WI38 (cell line): ENCODE measurements around the gene CHGA.

Source experiments
- H3K4me3 ChIP-seq: 2 replicates; pipeline ENCODE4 v1.5.1; 2011; ENCODE audit warnings: low read depth, mild to moderate bottlenecking, control low read depth, low read length
- TF ChIP-seq, protein P1 (sequence below): IDR thresholded peaks from 2 replicates; pipeline ENCODE4 v1.5.1; 2012; ENCODE audit warnings: low read depth, mild to moderate bottlenecking, control low read depth, low read length

CHGA gene

DNA sequence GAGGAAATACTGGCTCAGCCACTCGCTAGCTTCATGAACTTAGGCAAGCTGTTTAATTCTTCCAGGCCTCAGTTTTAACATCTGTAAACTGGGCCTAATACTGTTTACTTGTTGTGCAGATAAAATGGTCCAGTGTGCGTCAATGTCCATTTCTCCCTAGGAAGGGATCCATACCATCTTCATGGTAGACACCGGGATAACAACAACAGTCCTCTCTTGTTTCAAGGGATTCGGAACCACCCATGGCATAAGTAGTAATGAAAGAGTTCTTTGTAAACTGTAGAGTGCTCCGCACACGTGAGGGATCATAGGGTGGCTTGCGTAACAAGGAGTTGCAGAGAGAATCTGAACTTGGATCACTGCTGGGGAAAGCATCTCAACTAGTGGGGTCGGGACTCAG lies 17.3 kb upstream of the CHGA start:
- H3K4me3 ChIP-seq: no peak overlapping the region

DNA sequence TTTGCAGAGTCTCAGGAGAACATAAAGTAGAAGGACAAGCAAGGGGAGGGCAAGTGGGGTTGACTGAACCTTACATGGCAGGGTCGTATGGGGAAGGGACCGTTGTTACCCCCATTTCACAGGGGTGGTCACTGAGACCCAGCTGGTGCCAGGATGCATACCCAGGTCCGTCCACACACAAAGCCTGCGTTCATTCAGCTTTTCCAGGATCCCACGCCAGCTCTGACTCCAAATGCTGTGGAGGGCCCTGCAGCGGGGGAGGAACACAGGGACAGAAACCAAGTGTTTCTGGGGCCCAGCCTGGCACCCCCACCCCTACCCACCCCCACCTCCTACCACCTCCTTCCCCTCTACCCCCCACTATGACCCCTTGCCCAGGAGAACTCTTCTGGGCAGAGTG lies 16.5 kb upstream of the CHGA start:
- H3K4me3 ChIP-seq: no peak overlapping the region
- TF ChIP-seq, protein P1, sequence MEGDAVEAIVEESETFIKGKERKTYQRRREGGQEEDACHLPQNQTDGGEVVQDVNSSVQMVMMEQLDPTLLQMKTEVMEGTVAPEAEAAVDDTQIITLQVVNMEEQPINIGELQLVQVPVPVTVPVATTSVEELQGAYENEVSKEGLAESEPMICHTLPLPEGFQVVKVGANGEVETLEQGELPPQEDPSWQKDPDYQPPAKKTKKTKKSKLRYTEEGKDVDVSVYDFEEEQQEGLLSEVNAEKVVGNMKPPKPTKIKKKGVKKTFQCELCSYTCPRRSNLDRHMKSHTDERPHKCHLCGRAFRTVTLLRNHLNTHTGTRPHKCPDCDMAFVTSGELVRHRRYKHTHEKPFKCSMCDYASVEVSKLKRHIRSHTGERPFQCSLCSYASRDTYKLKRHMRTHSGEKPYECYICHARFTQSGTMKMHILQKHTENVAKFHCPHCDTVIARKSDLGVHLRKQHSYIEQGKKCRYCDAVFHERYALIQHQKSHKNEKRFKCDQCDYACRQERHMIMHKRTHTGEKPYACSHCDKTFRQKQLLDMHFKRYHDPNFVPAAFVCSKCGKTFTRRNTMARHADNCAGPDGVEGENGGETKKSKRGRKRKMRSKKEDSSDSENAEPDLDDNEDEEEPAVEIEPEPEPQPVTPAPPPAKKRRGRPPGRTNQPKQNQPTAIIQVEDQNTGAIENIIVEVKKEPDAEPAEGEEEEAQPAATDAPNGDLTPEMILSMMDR: no peak

More for the DNA sequence above, 17.3 kb upstream of the CHGA start:
- TF ChIP-seq, protein P1: no peak

DNA sequence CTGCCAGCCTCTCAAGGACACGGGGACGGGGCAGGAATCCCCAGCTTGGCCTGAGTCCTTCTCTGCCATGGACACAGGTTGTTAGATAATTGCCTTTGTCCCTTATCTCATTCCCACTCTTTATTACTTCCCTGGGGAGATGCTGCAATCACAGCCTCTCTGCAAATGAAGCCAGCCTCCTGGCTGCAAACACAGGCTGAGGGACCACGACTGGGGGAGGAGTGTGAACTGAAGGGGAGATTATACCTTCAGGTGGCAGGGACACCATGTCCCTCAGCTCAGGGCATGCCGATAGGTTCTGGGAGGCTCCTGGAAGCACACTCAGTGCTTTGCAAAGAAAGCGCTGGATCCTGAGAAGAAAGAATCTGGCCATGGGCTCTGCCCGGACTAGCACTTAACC lies 16.1 kb upstream of the CHGA start:
- TF ChIP-seq, protein P1: no peak

DNA sequence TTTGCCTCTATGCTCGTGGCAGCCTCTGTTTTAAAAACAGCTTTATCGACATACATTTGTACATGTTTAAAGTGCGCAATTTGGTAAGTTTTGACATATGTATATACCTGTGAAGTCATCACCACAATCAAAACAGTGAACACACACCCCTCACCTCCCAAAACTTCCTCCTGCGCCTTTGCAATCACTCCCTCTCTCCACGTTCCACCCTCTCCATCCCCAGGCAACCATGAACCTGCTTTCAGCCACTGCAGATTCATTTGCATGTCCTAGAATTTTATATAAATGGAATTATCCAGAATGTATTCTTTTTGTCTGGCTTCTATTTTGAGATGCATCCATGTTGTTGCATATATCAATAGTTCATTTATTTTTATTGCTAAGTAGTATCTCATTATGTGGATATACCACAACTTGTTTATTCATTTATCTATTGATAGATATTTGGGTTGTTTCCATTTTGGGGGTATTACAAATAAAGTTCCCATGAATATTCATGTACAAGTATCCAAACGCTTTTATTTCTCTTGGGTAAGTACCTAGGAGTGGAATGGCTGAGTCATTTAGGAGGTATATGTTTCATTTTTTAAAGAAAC lies 15.5 kb upstream of the CHGA start:
- TF ChIP-seq, protein P1: no peak

More for the DNA sequence above, 16.1 kb upstream of the CHGA start:
- no peak overlapping the region for H3K4me3 ChIP-seq

DNA sequence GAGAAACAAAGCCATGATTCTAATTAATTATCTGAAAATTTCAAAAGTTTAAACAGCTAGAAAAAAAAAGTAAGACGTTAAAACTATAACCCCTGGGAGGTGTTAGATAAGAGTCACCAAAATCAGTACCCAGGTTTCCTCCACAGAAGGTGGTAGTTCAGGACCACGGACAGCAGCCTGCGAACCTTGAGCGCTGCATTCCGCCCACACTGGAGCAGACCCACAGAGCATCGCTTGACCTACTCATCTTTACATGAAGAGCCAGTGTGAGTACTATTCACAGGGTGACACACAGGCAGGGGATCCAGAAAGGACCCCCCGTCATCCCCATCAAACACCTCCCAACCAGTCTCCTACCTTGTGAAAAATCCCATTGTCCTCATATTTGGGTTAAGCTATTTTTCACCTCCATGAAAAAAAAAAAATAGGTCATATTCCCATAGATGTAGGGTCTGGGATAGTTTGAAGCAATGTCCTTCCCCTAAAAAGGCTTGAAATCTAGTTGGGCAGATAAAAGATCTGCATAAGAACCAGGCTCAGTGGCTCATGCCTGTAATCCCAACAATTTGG lies 8.8 kb upstream of the CHGA start:
- TF ChIP-seq, protein P1: no peak

More for the DNA sequence above, 15.5 kb upstream of the CHGA start:
- H3K4me3 ChIP-seq: no peak overlapping the region

DNA sequence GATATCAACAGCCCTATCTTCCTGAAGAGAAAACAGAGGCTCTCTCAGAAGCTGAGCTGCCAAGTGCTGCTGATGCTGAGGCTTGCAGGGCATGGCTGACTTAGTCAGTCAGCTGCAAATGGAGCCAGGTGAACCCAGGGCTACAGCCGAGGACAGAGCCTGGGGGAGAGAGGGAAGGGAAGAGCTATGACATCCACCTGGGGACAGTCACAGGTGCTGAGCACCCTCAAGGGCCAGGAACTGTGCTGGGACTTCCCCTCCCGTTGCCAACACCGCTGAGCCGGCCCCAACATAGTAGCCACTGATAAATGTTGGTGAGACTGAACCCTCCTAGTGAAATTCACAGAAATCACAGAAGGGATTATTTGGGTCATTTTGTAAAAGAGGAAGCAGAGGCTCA lies 6.7 kb upstream of the CHGA start:
- TF ChIP-seq, protein P1: no peak

More for the DNA sequence above, 8.8 kb upstream of the CHGA start:
- H3K4me3 ChIP-seq: no peak overlapping the region

DNA sequence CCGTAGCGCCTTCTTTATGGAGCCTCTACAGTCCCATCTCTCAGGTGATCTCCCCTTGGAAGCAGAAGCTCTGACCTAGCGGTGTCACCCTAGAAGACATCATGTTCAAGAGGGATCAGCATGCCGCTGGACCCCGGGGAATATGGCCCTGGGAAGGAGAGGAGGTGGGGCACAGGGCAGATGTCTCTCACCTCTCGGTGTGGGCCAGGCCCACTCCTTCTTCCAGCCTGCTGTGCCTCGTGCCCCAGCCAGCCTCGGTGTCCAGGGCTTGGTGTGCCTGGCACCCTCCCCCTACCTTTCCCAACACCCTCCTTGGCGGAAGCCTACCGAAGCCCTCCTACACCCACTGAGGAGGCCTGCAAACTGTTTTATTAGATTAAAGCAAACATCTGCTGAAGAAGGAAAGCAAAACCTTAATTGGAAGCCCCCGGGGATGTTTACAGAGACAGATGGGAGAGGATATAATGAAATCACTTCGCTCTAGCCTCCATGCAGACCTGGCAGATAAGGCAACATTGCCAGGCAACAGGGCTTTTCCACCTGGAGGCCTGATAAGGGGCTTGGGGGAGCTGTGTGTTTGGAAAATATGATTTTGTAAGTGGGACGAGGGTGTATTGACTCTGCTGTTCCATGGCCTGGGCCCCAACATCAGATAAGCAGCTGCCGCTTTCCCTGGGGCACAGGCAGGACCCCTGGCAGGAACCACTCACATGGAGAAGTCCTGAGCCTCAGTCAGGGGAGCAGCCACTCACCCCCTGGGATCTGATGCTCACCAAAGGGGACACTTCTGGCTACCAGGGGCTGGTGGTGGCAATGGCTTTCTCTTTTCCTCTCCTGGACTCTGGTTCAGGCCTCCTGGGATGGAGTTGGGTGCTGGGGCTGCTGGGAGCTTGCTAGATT lies 5.7 kb upstream of the CHGA start:
- no peak overlapping the region for H3K4me3 ChIP-seq
- TF ChIP-seq, protein P1: no peak

More for the DNA sequence above, 6.7 kb upstream of the CHGA start:
- H3K4me3 ChIP-seq: no peak overlapping the region
